GM08714 (cell line): ENCODE data around the gene SV2B.
"Not testable (repeated sequence)": the region's sequence is repeated elsewhere in the genome, so short reads cannot be mapped to it uniquely, and the experiment has no call there.

ENCODE experiments used
- H3K4me3 ChIP-seq: fragments of 200-500 bp; sonication (Bioruptor generic); 2 replicates; pipeline ENCODE4 v1.5.1; 2014; ENCODE audit warnings: mild to moderate bottlenecking, low read length, inconsistent platforms
- ZNF274 ChIP-seq: IDR thresholded peaks from 2 replicates; pipeline ENCODE4 v1.6.1; 2012; ENCODE audit warnings: mild to moderate bottlenecking, low read depth, low read length

The SV2B gene

GRCh38 chr15:91075739-91076138 is 24.3 kb upstream of the SV2B start:
- no peak for TF ChIP-seq ZNF274
- H3K4me3 ChIP-seq = no peak overlapping the region

GRCh38 chr15:91077029-91077428 is 23.0 kb upstream of the SV2B start:
- TF ChIP-seq ZNF274 = no peak

GRCh38 chr15:91093866-91094265 is 6.2 kb upstream of the SV2B start:
- H3K4me3 ChIP-seq = not testable (repeated sequence)

More at GRCh38 chr15:91077029-91077428, 23.0 kb upstream of the SV2B start:
- H3K4me3 ChIP-seq = no peak overlapping the region

GRCh38 chr15:91098451-91098850 is 1.6 kb upstream of the SV2B start:
- TF ChIP-seq ZNF274 = no peak

GRCh38 chr15:91099616-91099994 is 452 bp upstream of the SV2B start:
- H3K4me3 ChIP-seq = peak overlapping the region; percentile 67; the same call in 1 of the 2 replicates
- TF ChIP-seq ZNF274 = no peak

More at GRCh38 chr15:91098451-91098850, 1.6 kb upstream of the SV2B start:
- no peak overlapping the region for H3K4me3 ChIP-seq

- no peak for TF ChIP-seq ZNF274
- H3K4me3 ChIP-seq = peak overlapping the region; percentile 67
These were observed 954 bp downstream of the SV2B start for GRCh38 chr15:91100814-91101607.

GRCh38 chr15:91101608-91101920 is 1.5 kb downstream of the SV2B start:
- TF ChIP-seq ZNF274 = no peak
- no peak overlapping the region for H3K4me3 ChIP-seq

GRCh38 chr15:91102546-91103330 is 2.7 kb downstream of the SV2B start:
- no peak for TF ChIP-seq ZNF274
- H3K4me3 ChIP-seq = no peak overlapping the region

- no peak overlapping the region for H3K4me3 ChIP-seq
- no peak for TF ChIP-seq ZNF274
These were observed 4.1 kb downstream of the SV2B start for GRCh38 chr15:91104111-91104510.

- H3K4me3 ChIP-seq = no peak overlapping the region
- no peak for TF ChIP-seq ZNF274
These were observed 8.4 kb downstream of the SV2B start for GRCh38 chr15:91108421-91108820.

- no peak overlapping the region for H3K4me3 ChIP-seq
- TF ChIP-seq ZNF274 = no peak
These were observed 9.8 kb downstream of the SV2B start for GRCh38 chr15:91109885-91110284.

GRCh38 chr15:91110407-91110806 is 10.3 kb downstream of the SV2B start:
- H3K4me3 ChIP-seq = no peak overlapping the region

GRCh38 chr15:91113030-91113429 is 13.0 kb downstream of the SV2B start:
- no peak overlapping the region for H3K4me3 ChIP-seq
- no peak for TF ChIP-seq ZNF274

More at GRCh38 chr15:91110407-91110806, 10.3 kb downstream of the SV2B start:
- TF ChIP-seq ZNF274 = no peak

- no peak overlapping the region for H3K4me3 ChIP-seq
- no peak for TF ChIP-seq ZNF274
These were observed 14.2 kb downstream of the SV2B start for GRCh38 chr15:91114301-91114700.
